OCI-LY3 (cell line): Measurements from ENCODE around the gene VSNL1.

Experiments
- EZH2phosphoT487 ChIP-seq: fragments of 200-600 bp; shearing (Covaris generic); IDR thresholded peaks from 2 replicates; pipeline ENCODE4 v1.6.1; 2018; ENCODE audit warnings: antibody characterized with exemption, mixed run types, low read depth
- TF ChIP-seq, protein P1 (sequence below): fragments of 200-600, 300-600 bp; sonication (generic); IDR thresholded peaks from 2 replicates; pipeline ENCODE4 v1.5.1; 2014; ENCODE audit warnings: antibody characterized with exemption, low read length, low read depth

DNA sequence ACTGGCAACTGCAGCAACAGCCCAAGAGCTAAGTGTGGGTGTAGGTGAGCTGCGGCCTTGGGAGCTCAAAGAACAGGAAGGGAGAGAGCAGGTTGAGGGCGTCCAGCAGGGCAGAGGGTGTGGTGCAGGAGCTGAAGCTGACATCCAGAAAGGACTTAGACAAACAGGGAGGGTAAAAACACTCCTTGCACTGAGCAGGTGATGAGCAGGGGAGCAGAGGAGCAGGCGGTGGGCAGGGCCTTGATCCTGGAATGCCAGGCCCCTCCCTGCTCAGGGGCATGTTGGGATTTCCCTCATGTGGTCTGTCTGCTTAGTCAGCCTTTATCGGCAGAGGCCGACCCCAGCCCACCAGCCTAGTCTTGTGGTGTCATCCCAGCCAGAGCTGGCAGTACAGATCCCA, 63.6 kb downstream of the VSNL1 start:
- TF ChIP-seq, protein P1, sequence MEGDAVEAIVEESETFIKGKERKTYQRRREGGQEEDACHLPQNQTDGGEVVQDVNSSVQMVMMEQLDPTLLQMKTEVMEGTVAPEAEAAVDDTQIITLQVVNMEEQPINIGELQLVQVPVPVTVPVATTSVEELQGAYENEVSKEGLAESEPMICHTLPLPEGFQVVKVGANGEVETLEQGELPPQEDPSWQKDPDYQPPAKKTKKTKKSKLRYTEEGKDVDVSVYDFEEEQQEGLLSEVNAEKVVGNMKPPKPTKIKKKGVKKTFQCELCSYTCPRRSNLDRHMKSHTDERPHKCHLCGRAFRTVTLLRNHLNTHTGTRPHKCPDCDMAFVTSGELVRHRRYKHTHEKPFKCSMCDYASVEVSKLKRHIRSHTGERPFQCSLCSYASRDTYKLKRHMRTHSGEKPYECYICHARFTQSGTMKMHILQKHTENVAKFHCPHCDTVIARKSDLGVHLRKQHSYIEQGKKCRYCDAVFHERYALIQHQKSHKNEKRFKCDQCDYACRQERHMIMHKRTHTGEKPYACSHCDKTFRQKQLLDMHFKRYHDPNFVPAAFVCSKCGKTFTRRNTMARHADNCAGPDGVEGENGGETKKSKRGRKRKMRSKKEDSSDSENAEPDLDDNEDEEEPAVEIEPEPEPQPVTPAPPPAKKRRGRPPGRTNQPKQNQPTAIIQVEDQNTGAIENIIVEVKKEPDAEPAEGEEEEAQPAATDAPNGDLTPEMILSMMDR: no peak
- TF ChIP-seq EZH2phosphoT487: no peak
